Mesenchymal stem cell (in vitro differentiated cells and primary cell): ENCODE results near the gene SNX8.
A peak's percentile ranks its signal among the peaks of the same experiment; 100 is the strongest.

ENCODE experiments used
- DNase-seq: peaks from one replicate; pipeline ENCODE4 v3.0.0-alpha.2; 2013
- H2AFZ ChIP-seq: one replicate; pipeline ENCODE4 v1.6.1; 2013; ENCODE audit warnings: low read depth, mild to moderate bottlenecking, control low read depth, inconsistent platforms, low read length, moderate library complexity
- H2AK5ac ChIP-seq: 2 replicates; pipeline ENCODE4 v1.6.1; 2013; ENCODE audit warnings: low read length, moderate library complexity, mild to moderate bottlenecking, inconsistent platforms; ENCODE audit not compliant: severe bottlenecking
- H2BK120ac ChIP-seq: one replicate; pipeline ENCODE4 v1.6.1; 2013; ENCODE audit warnings: low read depth, mild to moderate bottlenecking, inconsistent platforms, low read length, moderate library complexity
- H2BK12ac ChIP-seq, 2 experiments: one replicate each; pipeline ENCODE4 v1.6.1; 2013; ENCODE audit warnings: inconsistent platforms in 2 of 2, low read length in 2 of 2, mild to moderate bottlenecking in 2 of 2, moderate library complexity in 2 of 2, control low read depth in 1 of 2
- H2BK15ac ChIP-seq: one replicate; pipeline ENCODE4 v1.6.1; 2013; ENCODE audit warnings: mild to moderate bottlenecking, low read depth, inconsistent platforms; ENCODE audit not compliant: poor library complexity, severe bottlenecking
- H2BK5ac ChIP-seq: 2 replicates; pipeline ENCODE4 v1.6.1; 2013; ENCODE audit warnings: low read depth, mild to moderate bottlenecking, low read length, control low read depth, inconsistent platforms; ENCODE audit not compliant: poor library complexity, severe bottlenecking
- H3K14ac ChIP-seq, 2 experiments: one replicate each; pipeline ENCODE4 v1.6.1; 2013; ENCODE audit warnings: inconsistent platforms in 2 of 2, low read length in 2 of 2, control low read depth in 1 of 2, mild to moderate bottlenecking in 1 of 2, moderate library complexity in 1 of 2
- H3K18ac ChIP-seq, 2 experiments: one replicate each; pipeline ENCODE4 v1.6.1; 2013; ENCODE audit warnings: inconsistent platforms in 2 of 2, low read length in 2 of 2, control low read depth in 1 of 2, low read depth in 1 of 2, mild to moderate bottlenecking in 1 of 2
- H3K23ac ChIP-seq, 2 experiments: one replicate each; pipeline ENCODE4 v1.6.1; 2013; ENCODE audit warnings: inconsistent platforms in 2 of 2, low read length in 2 of 2, mild to moderate bottlenecking in 2 of 2, moderate library complexity in 2 of 2, control low read depth in 1 of 2
- H3K27ac ChIP-seq: 2 replicates; pipeline ENCODE4 v1.5.1; 2013; ENCODE audit warnings: mild to moderate bottlenecking, moderate library complexity, low read length, control low read depth, inconsistent platforms; ENCODE audit not compliant: poor library complexity, severe bottlenecking
- H3K27me3 ChIP-seq, 2 experiments: 2 replicates each; pipeline versions ENCODE4 v1.6.1 to v1.7.0; 2013; ENCODE audit warnings: low read length in 2 of 2, mild to moderate bottlenecking in 2 of 2, moderate library complexity in 2 of 2, control low read depth in 1 of 2, inconsistent platforms in 1 of 2; ENCODE audit not compliant: control insufficient read depth in 1 of 2, insufficient read depth in 1 of 2
- H3K36me3 ChIP-seq, 2 experiments: 2 replicates each; pipeline versions ENCODE4 v1.6.1 to v1.7.0; 2013; ENCODE audit warnings: low read length in 2 of 2, control low read depth in 1 of 2, inconsistent platforms in 1 of 2, low read depth in 1 of 2, mild to moderate bottlenecking in 1 of 2; ENCODE audit not compliant: insufficient read depth in 2 of 2, control insufficient read depth in 1 of 2
- H3K4ac ChIP-seq, 2 experiments: one replicate each; pipeline ENCODE4 v1.6.1; 2013; ENCODE audit warnings: inconsistent platforms in 2 of 2, low read length in 2 of 2, mild to moderate bottlenecking in 2 of 2, moderate library complexity in 2 of 2, control low read depth in 1 of 2, low read depth in 1 of 2
- H3K4me1 ChIP-seq: 2 replicates; pipeline ENCODE4 v1.6.1; 2013; ENCODE audit warnings: low read depth, low read length, control low read depth; ENCODE audit not compliant: control insufficient read depth, insufficient read depth
- H3K4me2 ChIP-seq: 2 replicates; pipeline ENCODE4 v1.6.1; 2013; ENCODE audit warnings: low read length, mild to moderate bottlenecking, inconsistent platforms; ENCODE audit not compliant: poor library complexity, severe bottlenecking
- H3K4me3 ChIP-seq, 2 experiments: 2 replicates each; pipeline versions ENCODE4 v1.5.1 to v1.7.0; 2013; ENCODE audit warnings: low read length in 2 of 2, mild to moderate bottlenecking in 2 of 2, control low read depth in 1 of 2, low read depth in 1 of 2; ENCODE audit not compliant: insufficient read depth in 1 of 2
- H3K79me1 ChIP-seq: replicated peaks from 2 replicates; pipeline ENCODE4 v1.6.1; 2013; ENCODE audit warnings: mild to moderate bottlenecking, control low read depth, low read length, inconsistent platforms; ENCODE audit not compliant: poor library complexity, severe bottlenecking
- H3K9ac ChIP-seq: 2 replicates; pipeline ENCODE4 v1.7.0; 2013; ENCODE audit warnings: mild to moderate bottlenecking, low read length, moderate library complexity
- H3K9me3 ChIP-seq: 2 replicates; pipeline ENCODE4 v1.7.0; 2013; ENCODE audit warnings: mild to moderate bottlenecking, low read length; ENCODE audit not compliant: control insufficient read depth
- H4K8ac ChIP-seq: one replicate; pipeline ENCODE4 v1.6.1; 2013; ENCODE audit warnings: inconsistent platforms, mild to moderate bottlenecking, low read length, moderate library complexity
- H4K91ac ChIP-seq: one replicate; pipeline ENCODE4 v1.6.1; 2013; ENCODE audit warnings: mild to moderate bottlenecking, low read length, inconsistent platforms
- WGBS: methylation state at CpG from one replicate; pipeline ENCODE4 v1.1.7; 2013; ENCODE audit warnings: mixed read lengths; 5-methylcytosine and 5-hydroxymethylcytosine counted together

The SNX8 gene

GRCh38 chr7:2244404-2244995 is 69.7 kb downstream of the SNX8 start:
- no peak overlapping the region for H3K4me3 ChIP-seq
- H2BK12ac ChIP-seq: no peak overlapping the region
- no peak for DNase-seq
- peaks cover 1 to 3% of the 10 kb centered on the region in 2 experiments for H3K36me3 ChIP-seq
- no peak overlapping the region for H3K9ac ChIP-seq
- H3K4me1 ChIP-seq: peaks cover 31% of the 10 kb centered on the region
- H3K27me3 ChIP-seq: no peaks in the 10 kb centered on the region
- H2AK5ac ChIP-seq: no peak overlapping the region
- H3K4me2 ChIP-seq: no peak overlapping the region
- no peak overlapping the region for H4K91ac ChIP-seq
- H3K79me1 ChIP-seq: peaks cover 8% of the 10 kb centered on the region
- no peak overlapping the region for H2BK15ac ChIP-seq
- H2BK5ac ChIP-seq: no peak overlapping the region
- no peak overlapping the region for H3K23ac ChIP-seq
- H2BK120ac ChIP-seq: no peak overlapping the region
- H3K9me3 ChIP-seq: no peaks in the 10 kb centered on the region
- WGBS: 96% methylated on average over 25 of the region's 25 CpGs
- no peak overlapping the region for H2AFZ ChIP-seq
- H3K4ac ChIP-seq: no peak overlapping the region
- no peak overlapping the region for H4K8ac ChIP-seq
- H3K18ac ChIP-seq: no peak overlapping the region
- no peak overlapping the region for H3K27ac ChIP-seq
- no peak overlapping the region for H3K14ac ChIP-seq

DNA sequence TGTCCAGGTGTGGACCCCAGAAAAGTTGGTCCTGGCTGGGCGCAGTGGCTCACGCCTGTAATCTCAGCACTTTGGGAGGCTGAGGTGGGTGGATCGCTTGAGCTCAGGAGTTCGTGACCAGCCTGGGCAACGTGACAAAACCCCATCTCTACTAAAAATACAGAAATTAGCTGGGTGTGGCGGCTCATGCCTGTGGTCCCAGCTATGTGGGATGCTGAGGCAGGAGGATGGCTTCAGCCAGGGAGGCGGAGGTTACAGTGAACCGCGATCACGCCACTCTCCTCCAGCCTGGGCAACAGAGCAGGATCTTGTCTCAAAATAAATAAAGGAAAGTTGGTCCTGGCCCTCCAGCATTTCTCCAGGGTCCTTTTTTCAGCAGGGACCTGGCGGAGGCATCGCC is 70.8 kb downstream of the SNX8 start:
- Histone ChIP-seq H3K14ac (no peak overlapping the region), H4K8ac (no peak overlapping the region), H3K4me2 (no peak overlapping the region), H2AK5ac (no peak overlapping the region), H3K79me1 (peaks cover 14% of the 10 kb centered on the region), H3K4ac (no peak overlapping the region), H2AFZ (no peak overlapping the region), H3K9ac (peak overlapping the region; percentile 93), H2BK12ac (no peak overlapping the region), H3K4me3 (no peak overlapping the region), H3K27ac (no peak overlapping the region), H3K23ac (no peak overlapping the region), H4K91ac (no peak overlapping the region), H3K9me3 (no peaks in the 10 kb centered on the region), H3K27me3 (no peaks in the 10 kb centered on the region), H3K18ac (no peak overlapping the region), H3K36me3 (peaks cover 10% of the 10 kb centered on the region in 2 experiments), H2BK15ac (no peak overlapping the region), H2BK120ac (no peak overlapping the region), H2BK5ac (no peak overlapping the region), H3K4me1 (peaks cover 25% of the 10 kb centered on the region)
- DNase-seq: no peak
- 94% methylated on average over 9 of the region's 12 CpGs for WGBS

GRCh38 chr7:2242541-2243429 is 71.5 kb downstream of the SNX8 start:
- Histone ChIP-seq H3K4me1 (peaks cover 21% of the 10 kb centered on the region), H2BK12ac (no peak overlapping the region), H3K23ac (no peak overlapping the region), H3K9ac (peak overlapping the region; percentile 93), H3K4me3 (peak overlapping the region; percentile 93 to 97), H3K27ac (no peak overlapping the region), H2BK120ac (no peak overlapping the region), H3K79me1 (peaks cover 17% of the 10 kb centered on the region), H4K8ac (peak overlapping the region; percentile 73), H2BK15ac (no peak overlapping the region), H3K18ac (no peak overlapping the region), H3K14ac (no peak overlapping the region), H3K27me3 (no peaks in the 10 kb centered on the region), H2AFZ (peak overlapping the region; percentile 15), H2AK5ac (no peak overlapping the region), H3K9me3 (no peaks in the 10 kb centered on the region), H3K4ac (no peak overlapping the region), H3K36me3 (peaks cover 17% of the 10 kb centered on the region in 2 experiments), H2BK5ac (no peak overlapping the region), H3K4me2 (peak overlapping the region; percentile 92), H4K91ac (no peak overlapping the region)
- DNase-seq: peak; percentile 50
- WGBS: 31% methylated on average over 21 of the region's 21 CpGs
